Ramos (cell line): ENCODE results near the gene MYADML2.

ENCODE experiments used
- in situ Hi-C: fragments of 300-500 bp; cut with MboI; formaldehyde crosslinking; loops from one replicate; pipeline ENCODE4 v1.14.3; 2022; ENCODE audit warnings: low sequenced_read_pairs; ENCODE audit not compliant: unreplicated experiment

Gene MYADML2

DNA sequence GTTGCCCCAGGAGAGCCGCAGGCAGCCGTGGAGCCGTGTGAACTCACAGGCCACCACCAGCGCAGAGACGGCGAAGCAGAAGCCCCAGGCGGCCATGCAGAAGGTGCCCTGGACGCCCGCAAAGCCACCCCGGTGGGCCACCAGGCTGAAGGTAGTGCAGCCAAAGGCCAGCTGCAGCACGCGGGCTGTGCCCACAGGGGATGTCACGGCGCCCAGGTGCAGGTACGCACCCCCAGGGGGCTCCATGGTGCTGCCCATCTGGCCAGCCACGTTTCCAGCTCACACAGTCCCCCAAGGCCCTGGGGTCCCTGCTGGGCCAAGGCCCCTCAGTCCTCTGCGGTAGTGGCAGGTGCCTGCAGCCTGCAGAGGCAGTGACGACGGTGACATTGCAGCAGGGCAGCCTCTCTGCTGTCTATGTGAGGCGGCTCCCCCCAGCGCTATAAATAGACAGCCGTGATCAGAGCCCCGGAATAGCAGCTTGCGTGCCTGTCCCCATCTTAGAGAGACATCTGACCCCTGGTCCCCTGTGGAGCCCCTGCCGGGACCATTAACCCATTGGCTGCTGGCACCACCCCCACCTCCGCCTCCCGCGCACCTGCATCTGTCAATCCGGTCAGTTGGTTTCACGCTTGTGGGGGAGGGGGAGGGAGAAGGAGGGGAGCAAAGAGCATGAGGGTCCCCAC is 5.4 kb downstream of the MYADML2 start:
- in situ Hi-C loops, result no loop called here

DNA sequence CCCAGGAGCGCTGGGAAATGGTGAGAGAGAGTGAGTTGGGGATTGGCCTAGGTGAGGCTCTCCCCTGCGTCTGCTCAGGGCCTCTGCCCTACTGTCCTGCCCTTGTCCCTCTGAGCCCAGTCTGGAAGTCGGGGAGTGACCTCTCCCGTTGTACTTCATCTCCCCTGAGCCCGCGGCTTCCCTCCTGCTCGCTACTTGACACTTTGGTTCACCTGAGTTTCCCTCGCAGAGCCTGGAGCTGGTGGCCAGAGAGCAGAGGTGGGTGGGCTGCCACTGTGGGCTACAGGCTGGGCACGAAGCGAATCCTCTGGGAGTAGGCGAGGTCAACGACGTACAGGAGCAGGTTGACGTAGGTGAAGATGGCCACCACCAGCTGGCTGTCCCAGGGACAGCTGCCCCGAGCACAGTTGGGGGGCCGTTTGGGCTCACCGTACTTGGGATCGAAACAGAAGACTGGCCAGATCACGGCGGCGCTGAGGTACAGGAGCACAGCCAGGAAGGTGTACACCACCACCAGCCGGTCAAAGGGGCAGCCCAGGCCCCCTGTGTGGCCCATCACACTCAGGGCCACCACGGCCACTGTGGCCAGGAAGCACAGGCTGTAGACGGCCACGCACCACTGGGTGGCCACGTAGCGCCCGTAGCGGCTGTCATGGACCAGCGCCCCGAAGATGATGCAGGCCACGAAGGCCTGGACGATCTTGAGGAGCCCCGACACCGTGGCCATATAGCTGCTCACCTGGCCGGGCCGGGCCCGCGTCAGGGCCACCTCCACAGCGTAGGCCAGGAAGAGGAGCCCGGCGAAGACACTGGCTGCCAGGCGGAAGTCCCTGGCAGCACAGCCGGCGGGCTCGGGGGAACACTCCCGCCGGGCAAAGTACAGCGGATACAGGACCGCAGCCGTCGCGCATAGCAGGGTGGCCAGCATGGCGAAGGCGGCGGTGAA is 6.2 kb downstream of the MYADML2 start:
- in situ Hi-C loops, result no loop called here

GRCh38 chr17:81939881-81940385 is 7.1 kb downstream of the MYADML2 start:
- in situ Hi-C loops, result no loop called here

DNA sequence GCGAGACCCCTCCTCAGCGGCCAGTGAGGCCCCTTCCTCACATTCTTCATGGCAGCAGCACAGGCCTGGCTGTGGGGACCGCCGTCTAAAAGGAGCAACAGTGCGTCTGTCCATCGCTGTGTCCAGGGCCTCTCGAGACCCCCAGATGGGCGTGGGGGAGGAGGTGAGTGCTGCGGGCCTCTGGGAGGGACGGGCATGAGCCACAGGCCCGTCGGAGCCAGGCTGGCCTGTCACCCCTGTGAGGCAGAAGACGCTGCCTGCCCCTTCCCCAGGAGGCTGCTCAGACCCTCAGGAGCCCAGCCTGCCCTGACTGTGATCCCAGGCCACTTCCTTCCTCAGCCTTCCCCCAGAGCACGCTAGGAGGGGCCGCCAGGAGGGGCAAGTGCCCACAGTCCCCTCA is 7.8 kb downstream of the MYADML2 start:
- in situ Hi-C loops, result no loop called here

GRCh38 chr17:81935709-81936084 is 11.3 kb downstream of the MYADML2 start:
- in situ Hi-C loops, result no loop called here

- in situ Hi-C loops, result no loop called here
These were observed 12.0 kb downstream of the MYADML2 start for GRCh38 chr17:81934850-81935708.

DNA sequence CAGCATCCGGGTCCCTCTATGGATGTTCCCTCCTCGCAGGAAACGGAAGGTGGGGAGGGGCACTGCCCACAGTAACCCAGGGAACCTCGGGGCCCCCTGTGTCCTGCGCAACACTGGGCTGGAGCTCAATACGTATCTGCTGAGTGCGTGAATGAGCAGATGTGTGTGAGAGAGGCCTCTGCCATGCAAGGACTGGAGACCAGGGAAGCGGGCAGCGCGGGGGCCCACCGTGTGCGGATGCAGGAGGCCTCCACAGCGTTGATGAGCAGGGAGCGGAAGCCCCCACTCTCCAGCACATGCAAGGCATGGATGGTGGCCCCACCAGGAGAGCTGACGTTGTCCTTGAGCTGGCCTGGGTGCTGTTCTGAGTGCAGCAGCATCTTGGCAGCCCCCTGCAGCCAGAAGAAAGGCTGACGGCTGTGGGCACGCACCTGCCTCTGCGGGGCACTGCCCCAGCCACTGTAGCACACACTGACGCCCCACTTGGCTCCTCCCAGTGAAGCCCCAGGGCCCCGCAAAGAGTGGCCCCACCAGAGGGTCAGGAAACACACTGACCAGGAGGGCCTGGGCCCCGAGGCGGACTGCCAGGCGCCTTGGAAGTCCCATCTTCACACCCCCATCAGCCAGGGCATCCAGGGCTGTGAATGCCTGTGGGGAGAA is 12.8 kb downstream of the MYADML2 start:
- in situ Hi-C loops, result no loop called here

DNA sequence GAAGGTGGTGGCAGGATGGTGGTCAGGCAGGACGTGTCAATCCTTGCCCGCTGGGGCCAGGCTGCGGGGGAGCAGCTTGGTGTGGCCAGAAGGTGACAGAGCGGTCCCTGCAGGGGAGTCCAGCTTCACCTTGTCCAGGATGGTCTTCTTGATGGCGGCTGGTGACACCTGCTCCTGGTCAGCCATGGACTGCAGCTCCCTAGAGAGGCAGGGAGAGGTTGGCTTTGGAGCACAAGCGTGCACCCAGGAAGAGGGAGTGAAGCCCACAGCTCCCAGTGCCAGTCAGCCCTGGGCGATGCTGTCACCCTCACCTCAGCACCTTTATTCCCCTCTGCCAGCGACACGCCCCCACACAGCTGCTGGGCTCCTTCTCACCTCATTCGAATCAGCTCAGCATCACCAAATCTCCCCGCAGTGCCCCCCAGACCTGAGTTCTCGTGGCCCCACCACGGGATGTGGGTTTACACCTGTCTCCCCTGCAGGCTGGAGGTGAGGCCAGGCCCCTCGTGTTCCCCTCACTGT is 13.8 kb downstream of the MYADML2 start:
- in situ Hi-C loops, result no loop called here

DNA sequence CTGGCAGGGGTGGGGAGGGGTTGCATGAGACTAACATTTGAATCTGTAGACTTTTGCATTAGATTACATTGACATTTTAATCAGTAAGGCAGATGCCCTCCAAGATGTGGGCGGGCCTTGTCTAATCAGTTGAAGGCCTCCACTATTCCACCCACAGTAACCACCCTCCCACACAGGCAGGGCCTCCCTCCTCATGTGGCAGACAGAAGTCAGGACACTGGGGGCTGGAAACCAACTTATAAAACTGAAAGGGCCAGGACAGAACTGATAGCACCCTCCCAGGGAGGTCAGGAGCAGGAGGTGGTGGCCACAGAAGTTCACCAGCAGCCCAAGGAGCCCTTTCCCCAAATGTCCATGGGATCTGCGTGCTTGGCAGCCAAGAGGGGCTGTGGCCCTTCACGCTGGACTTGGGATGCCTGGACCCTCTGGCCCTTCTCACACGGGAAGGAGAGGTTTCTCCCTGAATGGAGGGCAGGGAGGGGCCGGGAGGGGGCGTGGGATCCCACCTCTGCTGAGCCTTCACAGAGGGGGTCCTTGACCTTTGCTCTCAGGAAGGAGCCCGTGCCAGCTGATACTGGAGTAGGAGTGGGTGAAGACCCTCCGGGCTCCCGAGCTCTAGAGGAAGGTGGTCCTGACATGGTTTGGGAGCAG is 14.6 kb downstream of the MYADML2 start:
- in situ Hi-C loops, result no loop called here

GRCh38 chr17:81931557-81932332 is 15.3 kb downstream of the MYADML2 start:
- in situ Hi-C loops, result no loop called here

GRCh38 chr17:81931189-81931556 is 15.9 kb downstream of the MYADML2 start:
- in situ Hi-C loops, result no loop called here

GRCh38 chr17:81930142-81931125 is 16.6 kb downstream of the MYADML2 start:
- in situ Hi-C loops, result no loop called here

- in situ Hi-C loops, result no loop called here
These were observed 17.5 kb downstream of the MYADML2 start for GRCh38 chr17:81929253-81930141.

DNA sequence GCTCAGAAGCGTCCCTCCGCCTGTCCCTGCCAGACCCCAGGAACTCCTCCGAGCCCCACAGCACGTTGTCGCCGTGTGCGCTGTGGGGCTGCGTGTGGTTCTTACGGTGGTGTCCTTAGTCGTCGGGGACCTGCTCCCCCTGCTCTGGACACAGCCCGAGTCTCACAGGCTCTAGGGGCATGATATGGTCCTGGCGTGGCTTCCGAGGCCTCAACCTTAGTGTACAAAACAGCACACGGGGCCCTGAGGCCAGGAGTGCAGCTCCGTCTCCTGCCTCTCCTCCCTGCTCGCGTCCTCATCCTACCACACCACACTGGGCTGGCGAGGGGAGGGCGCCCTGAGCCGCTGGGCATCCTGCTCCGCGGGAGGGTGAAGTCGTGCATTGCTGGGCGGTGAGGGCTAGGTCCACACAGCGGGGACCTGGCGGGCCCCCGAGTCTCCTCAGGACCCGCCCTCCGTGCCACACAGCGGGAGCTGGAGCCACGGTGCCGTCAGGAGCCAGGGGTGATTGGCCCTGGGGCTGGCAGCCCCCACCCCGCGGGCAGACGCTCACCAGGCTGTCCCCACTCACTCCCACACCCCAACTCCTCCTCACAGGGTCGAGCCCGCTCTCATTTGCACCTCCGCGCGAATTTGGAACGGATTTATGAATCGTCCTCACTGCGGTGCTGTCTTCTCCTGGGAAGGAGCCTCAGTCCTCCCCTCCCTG is 18.3 kb downstream of the MYADML2 start:
- in situ Hi-C loops, result no loop called here

- in situ Hi-C loops, result no loop called here
These were observed 19.1 kb downstream of the MYADML2 start, which contains the start of gene MAFG for GRCh38 chr17:81927653-81928543. Gene MAFG (minus strand): TSS chr17:81927735. CDS start chr17:81923185, 4,550 bp downstream.
